Gastrocnemius medialis (tissue), 4 donors: ENCODE results near the gene SGIP1.

Experiments used
- CTCF ChIP-seq, 5 experiments: fragments of 450-650 bp in 3 of 5; fragments of 200-600 bp in 2 of 5; sonication (generic) in 2 of 5; IDR thresholded peaks in 4 of 5; conservative IDR thresholded peaks in 1 of 5; 1 replicate in 4 of 5; 2 replicates in 1 of 5; pipeline ENCODE4 v1.5.1; 2016 to 2019; ENCODE audit warnings: antibody characterized with exemption in 5 of 5, mild to moderate bottlenecking in 3 of 5, moderate library complexity in 3 of 5
- POLR2A ChIP-seq, 2 donors: fragments of 450-650 bp; IDR thresholded peaks; one replicate each; pipeline ENCODE4 v1.6.1; 2017; ENCODE audit warnings: antibody characterized with exemption in 2 of 2, mild to moderate bottlenecking in 2 of 2, moderate library complexity in 2 of 2

- TF ChIP-seq POLR2A (IDR thresholded peaks at IDR 0.05) (no peak), CTCF (IDR thresholded peaks at IDR 0.05 in 4 of 5, conservative IDR thresholded peaks at IDR 0.05 in 1 of 5) (no peak)
Measured at GRCh38 chr1:66575739-66576138, 41.8 kb downstream of the SGIP1 start.
